Measurements from ENCODE around the gene ITIH4. TPM values are rescaled to one million over a fixed set of nuclear protein-coding genes. Genes with fewer than 3 reads are reported as not detected.
A peak's percentile ranks its signal among the peaks of the same experiment; 100 is the strongest.

The ITIH4 gene
- total and polyA plus RNA-seq, 4 donors: 25.0 to 368 (median 72.1) TPM

GRCh38 chr3:52769786-52770455 lies 60.6 kb downstream of the ITIH4 start:
- H3K36me3 ChIP-seq (ENCODE audit: control insufficient read depth in 1 of 2, insufficient read depth in 2 of 2, low read length in 1 of 2): no peaks in the 10 kb centered on the region
- peaks cover 0 to 3% of the 10 kb centered on the region in 2 donors for H3K4me1 ChIP-seq (ENCODE audit: control insufficient read depth in 1 of 2, insufficient read depth in 2 of 2, low read length in 2 of 2)
- ATAC-seq (ENCODE audit: low FRiP score): no peak
- peak overlapping the region; percentile 84 to 89 for H3K4me3 ChIP-seq (ENCODE audit: low read length in 2 of 2)
- intact Hi-C loops (cut with DNase I): loop anchor here in 1 of 2 donors (5.0 to 10.0 kb wide), 3 partner anchors 62 to 165 kb away; partner anchors contain the start of genes ITIH4 and STIMATE
- no peaks in the 10 kb centered on the region for H3K27me3 ChIP-seq (ENCODE audit: control insufficient read depth in 1 of 2, insufficient read depth in 2 of 2, low read length in 1 of 2)
- peak overlapping the region in 1 of 2 donors; percentile 39 for H3K27ac ChIP-seq (ENCODE audit: low read depth in 1 of 2, low read length in 2 of 2)
- DNase-seq: peak in 1 of 2 donors; percentile 24
- no peaks in the 10 kb centered on the region for H3K9me3 ChIP-seq (ENCODE audit: control insufficient read depth, low read length)
- WGBS, 2 donors: 15% methylated on average over 13 of the region's 13 CpGs

- Histone ChIP-seq H3K27me3 (ENCODE audit: control insufficient read depth in 1 of 2, insufficient read depth in 2 of 2, low read length in 1 of 2) (no peaks in the 10 kb centered on the region), H3K4me1 (ENCODE audit: control insufficient read depth in 1 of 2, insufficient read depth in 2 of 2, low read length in 2 of 2) (peaks cover 0 to 4% of the 10 kb centered on the region in 2 donors), H3K9me3 (ENCODE audit: control insufficient read depth, low read length) (no peaks in the 10 kb centered on the region), H3K36me3 (ENCODE audit: control insufficient read depth in 1 of 2, insufficient read depth in 2 of 2, low read length in 1 of 2) (peaks cover 0 to 3% of the 10 kb centered on the region in 2 donors), H3K27ac (ENCODE audit: low read depth in 1 of 2, low read length in 2 of 2) (peak overlapping the region in 1 of 2 donors; percentile 67), H3K4me3 (ENCODE audit: low read length in 2 of 2) (no peak overlapping the region)
- ATAC-seq (ENCODE audit: low FRiP score) (no peak), DNase-seq (no peak)
- intact Hi-C loops (cut with DNase I): no loop called here
- WGBS, 2 donors: 10 to 11% methylated on average over 2 of the region's 2 CpGs
Observed at GRCh38 chr3:52763466-52763865, 67.0 kb downstream of the ITIH4 start.

Small RNAs within 50 kb of the gene (microRNA-seq; reads per million reads assigned to microRNA genes)
- gene MIR8064: 0 reads per million in 2 donors

Other genes with a start within 250 kb of the ITIH4 start
- 10 to 100 TPM; 61.6 to 73.8 TPM for gene PBRM1, start 144.8 kb downstream of the ITIH4 start, total RNA-seq
- gene PBRM1, start 144.8 kb downstream of the ITIH4 start, polyA plus RNA-seq: 10 to 100 TPM in 1 of 2 donors, 1 to 10 TPM in 1; 6.9 to 11.3 TPM
- 10 to 100 TPM; 52.0 to 70.3 TPM for gene GNL3, start 144.6 kb downstream of the ITIH4 start, total RNA-seq
- gene GNL3, start 144.6 kb downstream of the ITIH4 start, polyA plus RNA-seq: 10 to 100 TPM; 20.9 to 32.9 TPM
- gene GLT8D1, start 124.9 kb downstream of the ITIH4 start, total RNA-seq: 10 to 100 TPM; 28.7 to 48.4 TPM
- gene GLT8D1, start 124.9 kb downstream of the ITIH4 start, polyA plus RNA-seq: 10 to 100 TPM; 26.0 to 59.5 TPM
- 10 to 100 TPM; 57.2 to 67.5 TPM for gene SPCS1, start 124.6 kb downstream of the ITIH4 start, total RNA-seq
- 100 to 1,000 TPM; 114 to 119 TPM for gene SPCS1, start 124.6 kb downstream of the ITIH4 start, polyA plus RNA-seq
- gene NEK4, start 59.7 kb downstream of the ITIH4 start, total RNA-seq: 10 to 100 TPM; 21.7 to 22.1 TPM
- gene NEK4, start 59.7 kb downstream of the ITIH4 start, polyA plus RNA-seq: 1 to 10 TPM; 8.0 to 8.5 TPM
- not detected for gene ITIH1, start 53.1 kb downstream of the ITIH4 start, total RNA-seq
- gene ITIH1, start 53.1 kb downstream of the ITIH4 start, polyA plus RNA-seq: under 1 TPM in 1 of 2 donors, not detected in 1; 0.50 TPM
- gene ITIH3, start 35.9 kb downstream of the ITIH4 start, total RNA-seq: 1 to 10 TPM; 5.7 to 6.8 TPM
- gene ITIH3, start 35.9 kb downstream of the ITIH4 start, polyA plus RNA-seq: 10 to 100 TPM in 1 of 2 donors, 1 to 10 TPM in 1; 2.4 to 75.1 TPM
- gene MUSTN1, start 4.3 kb upstream of the ITIH4 start, total RNA-seq: 10 to 100 TPM; 56.8 to 86.6 TPM
- gene MUSTN1, start 4.3 kb upstream of the ITIH4 start, polyA plus RNA-seq: 100 to 1,000 TPM in 1 of 2 donors, 10 to 100 TPM in 1; 29.7 to 474 TPM
- gene STIMATE, start 66.9 kb upstream of the ITIH4 start, total RNA-seq: 10 to 100 TPM; 36.6 to 38.6 TPM
- 10 to 100 TPM; 17.7 to 26.6 TPM for gene STIMATE, start 66.9 kb upstream of the ITIH4 start, polyA plus RNA-seq
- gene SFMBT1, start 215.4 kb upstream of the ITIH4 start, total RNA-seq: 10 to 100 TPM in 1 of 2 donors, 1 to 10 TPM in 1; 8.8 to 12.6 TPM
- 1 to 10 TPM in 1 of 2 donors, under 1 TPM in 1; 0.75 to 2.0 TPM for gene SFMBT1, start 215.4 kb upstream of the ITIH4 start, polyA plus RNA-seq

Data from aorta (tissue), 5 donors.